ENCODE results near the gene AKR1B15.

AKR1B15 gene

DNA sequence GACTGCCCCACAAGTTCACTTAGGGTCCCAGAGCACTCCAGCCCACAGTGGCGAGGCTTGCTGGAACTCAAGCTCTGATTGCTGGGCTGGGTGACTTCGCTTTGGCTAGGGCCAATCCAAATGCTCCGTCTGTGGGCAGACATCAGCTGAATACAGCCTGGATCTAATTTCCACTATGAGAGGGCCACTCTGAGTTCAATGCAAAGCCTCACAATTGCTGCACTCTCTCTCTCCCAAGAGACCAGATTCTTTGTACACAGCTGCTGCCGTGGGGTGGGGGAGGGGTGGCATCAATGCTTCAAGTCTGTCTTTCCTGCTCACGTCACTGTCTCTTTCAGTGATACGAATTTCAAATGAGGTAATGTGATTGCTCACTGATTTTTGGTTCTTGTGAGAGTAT lies 50.5 kb downstream of the AKR1B15 start:
- no peaks in the 10 kb centered on the region for H3K4me1 Mint-ChIP-seq
- H3K9me3 Mint-ChIP-seq = peaks cover 6 to 10% of the 10 kb centered on the region in 2 donors
- ATAC-seq (replicated peaks) = no peak
- H3K4me3 Mint-ChIP-seq = no peak overlapping the region
- DNase-seq = no peak
- H3K27me3 Mint-ChIP-seq = peaks cover 18 to 36% of the 10 kb centered on the region in 2 donors
- peaks cover 0 to 3% of the 10 kb centered on the region in 2 donors for H3K36me3 Mint-ChIP-seq
- H3K27ac Mint-ChIP-seq = no peak overlapping the region

DNA sequence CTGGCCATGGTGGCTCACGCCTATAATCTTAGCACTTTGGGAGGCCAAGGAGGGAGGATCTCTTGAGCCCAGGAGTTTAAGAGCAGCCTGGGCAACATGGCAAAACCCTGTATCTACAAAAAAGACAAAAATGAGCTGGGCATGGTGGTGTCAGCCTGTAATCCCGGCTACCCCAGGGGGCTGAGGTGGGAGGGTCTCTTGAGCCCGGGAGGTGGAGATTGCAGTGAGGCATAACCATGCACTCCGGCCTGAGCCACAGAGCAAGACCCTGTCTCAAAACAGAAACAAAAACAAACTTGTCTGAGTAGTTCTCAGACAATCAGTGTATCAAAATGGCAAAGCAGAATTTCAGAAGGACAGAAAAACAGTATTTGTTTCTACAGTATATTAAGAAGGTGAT lies 52.5 kb downstream of the AKR1B15 start:
- Mint-ChIP-seq H3K27ac (no peak overlapping the region), H3K4me3 (no peak overlapping the region), H3K4me1 (peaks cover 1 to 3% of the 10 kb centered on the region in 2 donors), H3K36me3 (peaks cover 0 to 3% of the 10 kb centered on the region in 2 donors), H3K27me3 (peaks cover 26 to 48% of the 10 kb centered on the region in 2 donors), H3K9me3 (peaks cover 5 to 6% of the 10 kb centered on the region in 2 donors)
- DNase-seq = no peak
- ATAC-seq (replicated peaks) = no peak

DNA sequence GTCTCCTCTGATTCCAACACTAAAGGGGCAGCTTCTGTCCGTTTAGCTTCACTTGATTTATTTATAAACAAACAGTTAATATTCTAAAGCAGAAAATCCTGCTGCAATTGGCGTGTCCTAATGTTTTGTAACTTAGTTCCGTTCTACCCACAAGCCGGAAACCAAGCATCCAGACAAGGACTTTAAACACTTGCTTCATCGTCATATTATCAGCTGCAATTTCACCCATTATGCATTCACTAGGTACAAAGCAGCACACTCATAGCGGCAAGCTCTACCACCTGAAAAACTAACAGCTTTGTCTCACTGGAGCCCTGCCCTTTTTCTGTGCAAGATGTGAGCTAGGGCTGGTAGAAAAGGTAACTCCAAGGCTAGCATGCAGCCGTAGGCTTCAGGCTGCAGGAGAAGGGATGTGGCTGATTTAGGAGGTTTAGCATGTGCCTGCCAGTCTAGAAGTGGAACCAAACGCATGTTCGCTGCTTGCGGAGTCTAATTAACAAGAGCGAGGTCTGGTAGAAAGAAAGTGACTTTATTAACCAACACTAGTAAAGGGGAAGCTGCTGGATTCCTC lies 54.1 kb downstream of the AKR1B15 start:
- H3K27ac Mint-ChIP-seq = no peak overlapping the region
- peaks cover 5 to 6% of the 10 kb centered on the region in 2 donors for H3K9me3 Mint-ChIP-seq
- no peak for DNase-seq
- H3K4me1 Mint-ChIP-seq = peaks cover 3 to 6% of the 10 kb centered on the region in 2 donors
- peaks cover 36 to 48% of the 10 kb centered on the region in 2 donors for H3K27me3 Mint-ChIP-seq
- peaks cover 0 to 3% of the 10 kb centered on the region in 2 donors for H3K36me3 Mint-ChIP-seq
- no peak overlapping the region for H3K4me3 Mint-ChIP-seq
- no peak for ATAC-seq (replicated peaks)

DNA sequence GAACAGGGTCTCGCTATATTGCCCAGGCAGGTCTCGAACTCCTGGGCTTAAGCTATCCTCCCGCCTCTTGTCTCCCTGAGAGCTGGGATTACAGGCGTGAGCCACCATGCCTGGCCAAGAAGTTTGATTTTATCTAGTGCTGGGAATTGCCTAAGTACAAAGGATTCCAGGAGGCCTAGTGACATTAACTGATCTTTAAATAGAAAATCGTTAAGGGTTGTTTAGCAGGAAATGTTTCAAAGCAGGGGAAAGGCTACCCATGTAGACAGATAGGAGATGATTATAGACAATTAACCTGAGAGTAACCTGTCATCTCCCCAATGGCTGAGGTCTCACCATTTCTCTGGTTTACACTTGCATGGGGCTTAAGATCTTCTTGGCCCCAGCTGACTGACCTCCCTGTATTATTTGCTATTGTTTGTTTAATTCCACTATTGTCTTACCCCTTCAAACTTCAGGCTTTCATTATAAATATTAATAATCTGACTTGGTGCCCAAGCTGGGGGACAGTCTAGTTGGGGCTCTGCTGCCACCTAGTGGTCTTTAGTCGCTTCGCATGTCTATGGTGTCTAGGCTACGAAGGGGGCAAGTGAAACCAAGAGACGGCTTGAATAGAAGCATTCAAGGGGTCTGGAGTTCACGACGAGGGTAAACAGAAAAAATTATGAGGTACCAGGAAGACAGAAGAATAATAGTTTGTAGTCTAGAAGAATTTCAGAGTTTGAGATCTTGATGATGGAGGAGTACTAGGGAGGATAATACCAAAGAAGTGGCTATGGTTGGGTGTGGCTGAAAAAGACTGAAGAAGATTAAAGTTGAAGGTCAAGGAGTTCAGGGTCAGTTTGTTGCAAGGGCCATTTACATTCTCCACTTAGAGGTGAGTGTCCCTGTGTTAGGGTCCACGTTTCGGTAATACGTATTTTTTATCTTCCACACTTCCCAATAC lies 57.3 kb downstream of the AKR1B15 start:
- peak; percentile 23 for DNase-seq
- peak; percentile 89 to 93 for ATAC-seq (replicated peaks)
- Mint-ChIP-seq H3K27ac (no peak overlapping the region), H3K4me1 (peaks cover 3 to 6% of the 10 kb centered on the region in 2 donors), H3K9me3 (no peaks in the 10 kb centered on the region), H3K36me3 (no peaks in the 10 kb centered on the region), H3K27me3 (peaks cover 28 to 42% of the 10 kb centered on the region in 2 donors), H3K4me3 (no peak overlapping the region)

DNA sequence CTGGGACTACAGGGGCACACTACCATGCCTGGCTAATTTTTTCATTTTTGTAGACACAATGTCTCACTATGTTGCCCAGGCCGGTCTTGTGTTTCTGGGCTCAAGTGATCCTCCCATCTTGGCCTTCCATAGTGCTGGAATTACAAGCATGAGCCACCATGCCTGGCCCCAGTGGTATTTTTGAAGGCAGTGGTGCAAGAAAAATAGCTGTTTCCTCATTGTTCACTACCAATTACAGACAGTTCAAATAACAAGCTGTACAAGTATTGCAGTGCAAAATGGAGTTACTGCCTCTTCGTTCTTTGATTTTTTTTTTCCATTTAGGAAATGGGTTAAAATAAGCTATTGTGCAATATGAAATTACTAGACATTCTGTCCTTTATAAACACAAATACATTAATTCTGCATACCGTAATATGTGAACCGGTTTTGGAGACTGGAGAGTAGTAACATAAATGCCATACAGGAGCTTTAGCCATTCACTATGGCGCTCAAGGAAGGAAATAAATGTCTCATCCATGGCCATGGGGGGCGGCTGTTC lies 62.8 kb downstream of the AKR1B15 start:
- Mint-ChIP-seq H3K4me1 (peaks cover 3 to 8% of the 10 kb centered on the region in 2 donors), H3K27me3 (peaks cover 22 to 30% of the 10 kb centered on the region in 2 donors), H3K27ac (no peak overlapping the region), H3K36me3 (no peaks in the 10 kb centered on the region), H3K9me3 (peaks cover 0 to 1% of the 10 kb centered on the region in 2 donors), H3K4me3 (no peak overlapping the region)
- no peak for DNase-seq
- ATAC-seq (replicated peaks) = no peak

DNA sequence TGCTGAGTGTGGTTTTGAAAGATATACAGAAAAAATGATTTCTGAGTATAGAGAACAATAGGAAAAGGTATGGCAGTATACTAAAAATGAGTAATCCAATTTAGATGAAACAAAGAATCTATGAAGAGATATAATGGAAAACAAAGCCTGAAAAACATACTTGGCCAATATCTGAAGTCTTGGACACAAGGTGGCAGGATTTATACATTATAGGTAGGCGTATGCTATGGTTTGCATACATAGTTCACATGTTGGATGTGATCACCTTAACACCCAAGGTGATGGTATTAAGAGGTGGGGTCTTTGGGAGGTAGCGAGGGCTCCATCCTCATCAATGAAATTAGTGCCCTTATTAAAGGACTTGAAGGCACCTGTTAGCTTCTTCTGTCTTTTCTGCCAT lies 63.3 kb downstream of the AKR1B15 start:
- Mint-ChIP-seq H3K4me3 (no peak overlapping the region), H3K27ac (no peak overlapping the region), H3K9me3 (peaks cover 0 to 1% of the 10 kb centered on the region in 2 donors), H3K4me1 (peaks cover 3 to 8% of the 10 kb centered on the region in 2 donors), H3K27me3 (peaks cover 22 to 34% of the 10 kb centered on the region in 2 donors), H3K36me3 (no peaks in the 10 kb centered on the region)
- DNase-seq = no peak
- no peak for ATAC-seq (replicated peaks)

DNA sequence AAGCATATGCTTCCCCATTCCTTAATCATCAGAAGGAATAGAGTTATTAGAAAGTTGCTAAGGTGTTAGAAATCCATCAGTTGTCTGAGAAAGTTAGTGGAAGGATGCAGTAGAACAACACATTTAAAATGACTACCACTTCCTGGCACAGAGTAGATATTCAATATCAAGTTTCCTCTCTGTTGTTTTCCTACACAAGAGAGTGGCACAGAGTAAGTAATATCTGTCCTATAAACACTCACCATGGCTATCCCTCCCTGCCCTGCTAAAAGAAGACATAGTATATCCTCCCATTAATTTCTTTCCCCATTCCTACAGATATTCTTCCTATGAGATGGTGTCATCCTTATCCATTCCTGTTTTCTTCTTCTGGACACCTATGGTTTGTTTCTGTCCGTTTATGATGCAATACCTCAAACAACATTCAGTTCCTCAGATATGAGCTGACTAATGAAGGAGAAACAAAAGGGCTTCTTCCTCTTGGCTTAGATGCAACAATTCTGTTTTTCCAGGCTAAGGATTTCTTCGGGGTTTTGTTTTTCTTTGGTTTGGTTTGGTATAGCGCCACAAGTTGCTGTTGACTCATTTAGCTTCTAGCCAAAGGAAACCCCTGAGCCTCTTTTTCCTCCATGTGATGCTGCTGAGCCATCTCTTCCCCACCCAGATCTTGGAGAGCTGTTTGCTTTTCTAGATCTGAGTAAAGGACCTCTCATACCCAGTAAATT lies 64.9 kb downstream of the AKR1B15 start:
- H3K27ac Mint-ChIP-seq = no peak overlapping the region
- DNase-seq (no peak), ATAC-seq (replicated peaks) (peak in 1 of 2 donors; percentile 48)
- H3K9me3 Mint-ChIP-seq = peaks cover 0 to 1% of the 10 kb centered on the region in 2 donors
- H3K4me1 Mint-ChIP-seq = peaks cover 3 to 8% of the 10 kb centered on the region in 2 donors
- H3K27me3 Mint-ChIP-seq = peaks cover 22 to 28% of the 10 kb centered on the region in 2 donors
- H3K36me3 Mint-ChIP-seq = no peaks in the 10 kb centered on the region
- H3K4me3 Mint-ChIP-seq = no peak overlapping the region

DNA sequence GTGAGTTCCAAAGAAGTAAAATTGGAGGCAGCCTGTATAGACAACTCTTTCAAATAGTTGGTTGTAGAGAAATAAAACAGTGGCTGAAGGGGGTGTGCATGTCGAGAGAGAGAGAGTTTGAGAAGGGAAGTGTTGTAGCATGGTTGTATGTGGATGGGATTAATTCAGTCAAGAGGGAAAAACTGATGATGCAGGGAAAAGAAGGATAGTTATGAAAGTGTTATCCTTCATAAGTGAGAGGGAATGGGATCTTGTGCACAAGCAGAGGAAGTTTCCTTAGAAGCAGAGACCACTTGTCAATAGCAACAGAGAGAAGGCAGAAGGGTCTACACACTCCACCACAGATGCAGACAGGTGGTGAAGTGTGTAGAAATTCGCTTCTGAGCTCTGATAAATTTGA lies 67.7 kb downstream of the AKR1B15 start:
- DNase-seq = no peak
- peaks cover 3 to 8% of the 10 kb centered on the region in 2 donors for H3K4me1 Mint-ChIP-seq
- no peak overlapping the region for H3K4me3 Mint-ChIP-seq
- H3K36me3 Mint-ChIP-seq = no peaks in the 10 kb centered on the region
- peaks cover 0 to 1% of the 10 kb centered on the region in 2 donors for H3K9me3 Mint-ChIP-seq
- ATAC-seq (replicated peaks) = no peak
- H3K27me3 Mint-ChIP-seq = peaks cover 22 to 34% of the 10 kb centered on the region in 2 donors
- H3K27ac Mint-ChIP-seq = no peak overlapping the region

DNA sequence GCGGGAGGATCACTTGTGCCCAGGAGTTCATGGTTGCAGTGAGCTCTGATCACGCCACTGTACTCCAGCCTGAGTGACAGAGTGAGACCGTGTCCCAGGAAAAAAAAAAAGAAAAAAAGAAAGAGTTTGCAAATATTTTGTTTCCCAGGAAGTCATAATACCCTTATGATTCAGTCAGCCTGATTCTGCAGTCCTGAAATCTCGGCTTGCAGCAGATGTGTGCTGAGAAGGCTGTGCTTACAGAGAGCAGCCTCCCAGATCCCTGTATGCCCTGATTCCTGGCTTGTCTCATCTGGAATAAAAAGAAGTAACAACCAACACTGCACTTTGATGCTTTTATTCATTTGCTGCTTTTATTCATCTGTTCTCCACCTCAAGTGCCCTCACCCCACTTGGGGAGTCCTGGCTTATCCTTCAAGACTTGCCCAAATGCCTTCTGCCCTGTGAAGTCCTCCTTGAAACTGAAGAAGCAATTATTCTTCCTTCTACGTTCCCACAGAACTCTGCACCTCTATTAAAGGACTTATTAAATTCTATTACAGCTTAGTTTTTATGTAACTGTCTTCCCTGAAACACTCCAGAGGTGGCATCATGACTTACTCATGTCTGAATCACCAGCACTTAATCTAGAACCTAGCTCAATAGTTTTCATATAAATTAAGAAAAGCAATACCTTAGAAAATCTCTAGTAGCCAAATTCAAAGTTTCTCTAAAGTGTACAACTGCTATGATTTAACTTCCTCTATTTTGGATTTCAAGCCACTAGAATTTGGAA lies 70.0 kb downstream of the AKR1B15 start:
- no peak for ATAC-seq (replicated peaks)
- no peak overlapping the region for H3K4me3 Mint-ChIP-seq
- peaks cover 31 to 49% of the 10 kb centered on the region in 2 donors for H3K27me3 Mint-ChIP-seq
- DNase-seq = no peak
- peaks cover 3 to 4% of the 10 kb centered on the region in 2 donors for H3K4me1 Mint-ChIP-seq
- no peak overlapping the region for H3K27ac Mint-ChIP-seq
- H3K9me3 Mint-ChIP-seq = no peaks in the 10 kb centered on the region
- no peaks in the 10 kb centered on the region for H3K36me3 Mint-ChIP-seq

DNA sequence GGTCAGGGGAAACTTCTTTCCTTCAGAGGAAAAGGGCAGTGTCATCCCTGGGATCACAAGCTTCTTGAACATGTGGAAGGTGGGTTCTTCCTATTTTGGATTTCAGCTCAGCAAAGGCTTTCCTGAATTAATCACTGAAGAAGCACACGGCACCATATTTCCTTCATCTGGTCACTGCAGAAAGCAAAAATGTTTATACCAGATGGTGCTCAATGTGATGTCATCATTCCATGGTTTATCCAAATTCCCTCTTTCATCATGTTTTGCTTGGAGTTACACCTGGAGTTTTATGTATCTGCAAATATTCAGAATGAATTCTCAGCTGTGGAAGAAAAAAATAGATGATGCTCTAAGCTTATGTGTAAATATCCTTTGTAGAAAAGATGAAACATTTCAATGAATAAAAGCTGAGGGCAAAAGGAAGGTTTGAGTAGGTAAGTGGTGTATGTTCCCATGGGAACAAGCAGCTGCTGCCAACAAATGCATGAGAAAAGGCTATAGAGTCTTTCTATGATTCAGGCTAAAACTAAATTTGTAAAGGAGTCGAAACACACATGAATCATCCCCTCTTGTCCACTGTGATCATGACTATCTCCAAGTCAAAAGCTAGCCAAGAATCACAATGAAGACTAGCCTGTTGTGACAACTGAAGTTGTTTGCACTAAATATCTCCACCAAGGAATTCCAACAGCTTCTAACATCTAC lies 70.9 kb downstream of the AKR1B15 start:
- no peak for ATAC-seq (replicated peaks)
- Mint-ChIP-seq H3K27me3 (peaks cover 28 to 54% of the 10 kb centered on the region in 2 donors), H3K9me3 (no peaks in the 10 kb centered on the region), H3K4me3 (no peak overlapping the region), H3K36me3 (no peaks in the 10 kb centered on the region), H3K27ac (no peak overlapping the region), H3K4me1 (no peaks in the 10 kb centered on the region)
- DNase-seq = no peak

DNA sequence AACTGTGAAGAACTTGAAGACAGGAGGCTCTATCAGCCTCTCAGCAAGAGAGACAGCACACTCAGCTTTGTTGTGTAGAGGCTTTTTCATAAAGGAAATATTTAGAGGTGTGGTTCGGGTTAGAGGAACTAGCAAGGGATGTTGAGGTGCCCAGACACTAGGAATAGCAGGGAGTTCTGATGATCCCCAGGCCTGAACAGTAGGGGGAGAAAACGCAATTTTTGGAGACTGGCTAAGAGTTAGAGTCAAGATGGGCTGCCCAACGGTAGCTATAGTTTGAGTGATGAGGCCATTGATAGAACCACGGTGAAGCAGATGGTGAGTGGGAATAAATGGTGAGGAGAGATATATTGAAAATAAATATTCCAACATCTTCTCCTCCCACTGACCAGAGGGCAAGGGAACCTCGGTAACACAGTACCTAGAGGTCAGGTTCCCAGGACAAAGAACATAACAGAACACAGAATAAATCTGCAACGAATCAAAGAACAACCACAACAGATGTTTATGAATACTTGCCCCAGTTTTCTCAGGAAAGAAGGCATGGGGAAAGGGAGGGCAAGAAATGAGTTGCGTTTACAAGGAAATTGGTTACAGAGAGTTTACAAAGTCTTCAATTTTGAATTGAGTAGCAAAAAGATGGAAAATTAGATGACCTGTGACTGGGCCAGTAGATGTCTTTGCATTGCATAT lies 73.5 kb downstream of the AKR1B15 start:
- H3K4me3 Mint-ChIP-seq = no peak overlapping the region
- H3K4me1 Mint-ChIP-seq = peaks cover 0 to 3% of the 10 kb centered on the region in 2 donors
- no peaks in the 10 kb centered on the region for H3K36me3 Mint-ChIP-seq
- no peak overlapping the region for H3K27ac Mint-ChIP-seq
- H3K9me3 Mint-ChIP-seq = no peaks in the 10 kb centered on the region
- ATAC-seq (replicated peaks) (no peak), DNase-seq (no peak)
- H3K27me3 Mint-ChIP-seq = peaks cover 22 to 39% of the 10 kb centered on the region in 2 donors

DNA sequence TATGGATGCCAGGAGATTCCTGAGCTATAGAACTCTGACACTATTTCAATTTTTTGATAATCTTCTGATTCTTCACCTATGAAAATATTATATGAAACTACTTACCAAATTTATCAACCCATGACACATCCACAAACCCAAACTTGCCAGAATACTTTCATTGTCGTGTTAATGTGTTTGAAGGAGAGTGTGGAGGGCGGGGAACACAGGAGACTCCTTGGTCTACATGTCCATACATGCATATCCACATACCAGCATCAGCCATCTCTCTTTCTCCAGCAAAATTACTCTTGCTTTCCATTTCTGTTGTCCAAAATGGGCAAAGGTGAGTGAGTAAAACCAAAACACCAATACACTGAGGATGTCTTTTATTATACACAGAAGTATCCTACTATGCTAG lies 74.3 kb downstream of the AKR1B15 start:
- H3K9me3 Mint-ChIP-seq = no peaks in the 10 kb centered on the region
- H3K36me3 Mint-ChIP-seq = no peaks in the 10 kb centered on the region
- H3K27ac Mint-ChIP-seq = no peak overlapping the region
- DNase-seq = no peak
- no peak for ATAC-seq (replicated peaks)
- peaks cover 18 to 42% of the 10 kb centered on the region in 2 donors for H3K27me3 Mint-ChIP-seq
- peaks cover 3% of the 10 kb centered on the region in 2 donors for H3K4me1 Mint-ChIP-seq
- no peak overlapping the region for H3K4me3 Mint-ChIP-seq

Data from stimulated activated naive B cell treated with anti-CD40 and anti-IgM and Interleukin-4, amounts not matched to agents 10 μg/mL and 1 μg/mL and 100 μg/mL, for 72 hours (primary cell).